DMS 273 treated with DMSO at 0.1 percent for 48 hours (cell line): ENCODE results near the gene COA8.

Source experiments
- DNase-seq: peaks from one replicate; lab custom pipeline; 2025; lab: John Stamatoyannopoulos, UW

COA8 gene

DNA sequence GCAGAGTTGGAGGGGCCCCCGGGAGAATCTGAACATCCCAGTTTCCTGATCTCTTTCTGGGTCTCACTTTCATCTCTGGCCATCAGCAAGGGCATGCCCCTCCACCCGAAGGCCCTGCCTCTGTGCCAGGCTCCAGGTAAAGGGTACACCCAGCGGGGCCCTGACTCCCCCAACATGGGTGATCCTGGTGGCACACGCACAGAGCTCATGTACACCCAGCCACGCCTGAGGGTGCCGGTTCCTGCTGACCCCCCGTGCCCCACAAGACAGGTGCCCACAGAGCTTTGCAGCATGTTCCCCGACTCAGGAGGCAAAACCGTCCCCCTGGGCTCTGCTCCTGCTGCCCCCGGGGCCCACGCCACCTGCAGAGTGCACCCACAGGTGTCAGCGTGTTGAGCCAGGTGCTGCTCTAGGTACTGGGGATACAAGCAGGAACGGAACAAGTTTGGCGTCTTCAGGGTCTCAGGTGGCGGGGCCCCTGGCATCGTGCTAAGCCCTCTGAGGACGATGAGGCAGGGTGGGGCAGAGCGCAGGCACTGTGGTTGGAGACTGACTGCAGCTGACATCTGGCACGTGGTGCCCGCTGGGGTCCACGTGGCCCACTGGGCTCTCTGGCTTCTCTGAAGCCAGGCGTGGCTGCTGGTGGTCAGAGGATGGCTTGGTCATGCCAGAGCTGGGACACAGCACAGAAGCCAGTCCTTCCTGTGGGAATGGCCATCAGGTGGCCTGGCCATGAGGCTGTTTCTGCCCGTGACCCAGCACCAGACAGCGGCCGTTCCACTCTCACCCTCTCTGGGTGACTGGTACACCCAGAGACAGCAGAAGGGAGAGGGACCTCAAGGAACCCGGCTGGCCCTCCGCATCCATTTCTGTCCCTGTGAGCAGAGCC, 14.1 kb upstream of the COA8 start:
- DNase-seq = no peak

DNA sequence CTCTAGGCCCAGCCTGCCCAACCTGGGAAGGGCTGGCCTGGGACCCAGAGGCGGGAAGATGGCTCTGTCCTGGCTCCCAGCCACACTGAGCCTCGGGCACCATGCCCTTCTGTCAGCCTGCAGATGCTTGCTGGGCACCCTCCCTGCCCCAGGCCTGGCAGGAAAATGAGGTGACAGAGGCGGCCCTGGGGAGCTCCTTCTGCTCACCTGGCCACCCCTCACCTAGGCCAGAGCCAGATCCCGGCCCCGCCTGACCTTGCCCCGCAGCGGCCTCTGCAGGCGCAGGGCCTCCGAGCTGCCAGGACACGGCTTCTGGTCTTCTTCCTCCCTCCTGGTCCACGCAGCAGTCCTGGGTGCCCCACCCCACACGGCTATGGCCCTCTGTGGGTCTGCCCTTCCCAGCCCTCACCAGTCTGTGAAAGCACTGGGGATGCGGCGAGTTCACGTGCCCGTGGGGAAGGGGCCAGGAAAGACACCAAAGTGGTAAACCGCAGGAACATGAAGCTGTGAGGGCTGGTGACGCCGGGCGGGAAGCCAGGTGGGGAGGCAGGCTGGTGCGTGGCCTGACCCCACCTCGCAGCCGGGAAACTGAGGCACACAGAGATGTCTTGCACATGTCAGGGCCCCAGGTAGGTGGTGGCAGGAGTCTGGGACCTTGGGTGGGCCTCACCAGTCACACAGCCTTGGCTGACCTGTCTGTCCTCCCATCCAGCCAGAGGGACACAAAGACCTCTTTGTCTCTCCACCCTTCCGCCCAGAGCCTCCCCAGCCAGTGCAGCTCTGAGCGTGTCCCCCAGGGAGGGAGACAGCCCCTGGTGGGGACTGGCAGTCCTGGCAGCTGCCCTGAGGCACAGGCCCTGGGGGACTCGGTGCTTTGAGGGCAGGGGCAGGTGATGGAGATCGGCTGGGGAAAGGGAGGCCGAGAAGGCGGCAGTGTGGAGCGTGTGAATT, 13.1 kb upstream of the COA8 start:
- no peak for DNase-seq

DNA sequence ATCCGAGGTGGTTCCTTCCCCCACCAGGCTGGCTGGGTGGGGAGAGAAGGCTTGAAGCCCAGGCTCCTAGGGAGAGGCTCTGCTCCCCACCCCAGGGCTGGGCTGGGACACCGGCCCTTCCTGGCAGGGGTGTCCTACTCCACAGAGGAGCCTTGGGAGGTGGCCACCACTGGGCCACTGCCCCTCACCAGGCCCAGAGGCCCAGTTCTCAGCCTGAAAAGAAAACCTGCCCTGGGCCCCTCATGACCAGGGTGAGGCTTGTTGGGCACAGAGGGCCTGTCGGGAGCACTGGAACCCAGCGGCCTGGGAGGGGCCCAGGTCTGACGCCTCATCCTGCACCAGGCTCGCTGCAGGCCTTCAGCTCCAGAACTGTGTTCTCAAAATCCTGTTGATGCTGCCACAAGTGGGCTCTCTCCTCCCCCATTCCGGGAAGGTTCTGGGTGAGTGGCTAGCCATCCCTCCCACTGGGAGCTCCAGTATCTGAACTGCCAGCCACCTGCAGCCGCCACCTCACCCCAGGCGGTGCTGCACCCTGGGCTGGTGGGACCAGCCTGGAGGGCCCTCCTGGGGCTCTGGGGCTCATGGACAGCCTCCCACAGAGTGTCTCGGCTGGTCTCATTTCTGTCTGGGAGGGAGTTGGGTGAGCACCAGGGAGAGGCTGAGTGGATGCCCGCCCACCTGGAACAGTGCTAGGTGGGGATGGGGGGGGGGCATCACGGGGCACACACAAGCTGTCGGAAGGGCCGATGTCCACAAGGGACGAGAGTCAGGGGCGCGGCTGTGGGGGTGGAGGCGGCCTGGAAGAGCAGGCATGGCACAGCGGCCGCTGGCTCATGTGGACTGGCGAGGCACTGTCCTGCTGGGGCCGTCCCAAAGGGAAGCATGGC, 12.1 kb upstream of the COA8 start:
- no peak for DNase-seq

DNA sequence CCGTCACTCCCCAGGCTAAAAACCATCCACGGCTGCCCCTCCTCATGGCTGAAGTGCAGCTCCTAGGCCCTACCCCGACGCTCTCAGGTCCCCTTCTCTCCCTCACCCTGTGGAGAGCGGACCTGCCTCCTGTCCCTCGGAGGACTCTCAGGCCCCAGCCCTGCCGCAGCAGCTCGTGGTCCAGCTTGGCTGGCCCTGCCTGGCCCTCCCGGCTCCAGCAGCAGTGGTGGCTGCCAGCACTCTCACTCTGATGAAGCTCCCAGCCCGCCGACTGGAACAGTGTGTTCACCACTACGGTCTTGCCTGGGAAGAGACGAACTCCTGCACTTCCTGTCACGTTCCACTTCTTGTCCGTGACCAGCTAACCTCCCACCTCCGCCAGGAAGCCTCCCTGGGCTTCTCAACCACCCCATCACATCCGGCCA, 11.4 kb upstream of the COA8 start:
- no peak for DNase-seq

DNA sequence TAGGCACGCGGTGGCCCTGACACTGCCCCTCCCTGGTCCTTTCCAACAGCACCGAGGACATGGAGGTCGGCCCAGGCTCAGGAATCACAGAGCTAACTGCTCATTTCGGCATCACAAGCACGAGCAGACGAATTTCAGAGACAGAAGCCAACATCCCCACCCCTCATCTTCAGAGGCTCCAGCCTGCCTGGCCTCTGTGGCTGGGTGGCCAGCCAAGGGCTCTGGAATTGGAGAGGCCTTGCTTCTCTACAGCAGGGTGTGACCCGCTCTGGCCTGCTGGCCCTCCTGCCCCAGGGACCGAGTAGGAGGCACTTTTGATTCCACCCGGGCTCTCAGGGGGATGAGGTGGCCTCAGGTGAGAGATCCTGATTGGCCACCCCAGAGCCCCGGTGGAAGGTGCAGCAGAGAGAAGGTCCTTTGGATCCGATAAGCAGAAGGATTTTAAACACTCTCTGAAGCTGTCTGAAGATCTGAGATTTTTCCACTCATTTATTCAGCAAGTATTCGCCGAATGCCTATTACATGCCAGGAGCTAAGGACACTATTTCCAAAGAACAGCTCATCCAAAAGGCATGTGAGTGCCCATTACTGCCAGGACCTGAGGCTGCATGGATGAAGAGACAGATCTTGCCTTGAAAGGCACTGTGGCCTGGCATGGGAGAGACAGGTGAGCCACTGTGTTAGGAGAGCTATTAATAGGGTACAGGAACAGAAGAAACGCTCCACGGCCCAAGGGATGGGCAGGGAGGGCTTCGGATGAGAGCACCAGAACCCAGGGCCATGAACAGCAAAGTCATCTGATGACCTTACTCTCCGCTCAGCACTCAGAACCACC, 10.5 kb upstream of the COA8 start:
- DNase-seq = no peak

DNA sequence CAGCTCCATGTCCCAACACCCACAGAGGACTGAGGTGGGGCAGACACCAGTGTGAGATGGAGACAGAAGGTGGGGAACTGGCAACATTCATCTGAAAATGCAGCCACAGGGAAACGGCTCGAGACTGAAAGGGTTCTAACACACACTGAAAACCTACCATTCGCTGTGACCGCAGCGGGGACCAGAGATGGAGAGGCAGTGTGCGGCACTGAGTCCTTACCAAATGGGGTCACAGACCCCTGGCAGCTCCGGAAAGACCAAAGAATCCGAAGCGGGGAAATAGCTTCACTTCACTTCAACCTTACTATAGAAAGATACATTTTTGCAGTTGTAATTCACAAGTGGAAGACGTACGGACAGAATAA, 9.9 kb upstream of the COA8 start:
- DNase-seq = no peak

DNA sequence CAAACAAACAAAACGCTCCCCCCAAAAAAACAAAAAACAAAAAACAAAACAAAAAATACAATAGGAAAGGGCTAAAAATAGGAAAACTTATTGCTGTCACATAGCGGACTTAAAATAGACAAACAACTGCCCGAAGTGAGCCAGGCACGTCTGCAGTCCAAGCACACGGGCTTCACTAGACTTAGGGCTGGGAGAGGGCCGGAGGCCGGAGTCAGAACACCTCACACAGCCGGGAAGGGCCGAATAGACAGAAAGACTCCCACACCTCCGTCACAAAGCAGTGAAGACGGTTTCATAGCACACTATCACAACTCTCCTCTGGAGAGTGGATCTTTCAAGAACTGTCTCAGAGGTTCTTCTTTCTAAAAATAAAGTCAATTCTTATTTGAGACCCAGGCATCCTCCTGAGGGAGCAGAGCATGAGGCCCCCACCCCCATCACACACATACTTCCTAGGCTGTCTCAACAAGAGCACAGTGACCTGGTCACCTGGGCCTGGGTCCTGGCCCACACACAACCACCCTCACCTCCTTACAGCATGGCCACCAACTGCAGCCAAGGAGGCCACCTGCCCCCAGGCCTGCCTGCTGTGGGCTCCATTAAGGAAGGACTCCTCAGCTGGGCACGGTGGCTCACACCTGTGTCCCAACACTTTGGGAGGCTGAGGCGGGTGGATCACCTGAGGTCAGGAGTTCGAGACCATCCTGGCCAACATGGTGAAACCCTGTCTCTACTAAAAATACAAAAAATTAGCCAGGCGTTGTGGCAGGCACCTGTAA, 7.0 kb upstream of the COA8 start:
- no peak for DNase-seq

DNA sequence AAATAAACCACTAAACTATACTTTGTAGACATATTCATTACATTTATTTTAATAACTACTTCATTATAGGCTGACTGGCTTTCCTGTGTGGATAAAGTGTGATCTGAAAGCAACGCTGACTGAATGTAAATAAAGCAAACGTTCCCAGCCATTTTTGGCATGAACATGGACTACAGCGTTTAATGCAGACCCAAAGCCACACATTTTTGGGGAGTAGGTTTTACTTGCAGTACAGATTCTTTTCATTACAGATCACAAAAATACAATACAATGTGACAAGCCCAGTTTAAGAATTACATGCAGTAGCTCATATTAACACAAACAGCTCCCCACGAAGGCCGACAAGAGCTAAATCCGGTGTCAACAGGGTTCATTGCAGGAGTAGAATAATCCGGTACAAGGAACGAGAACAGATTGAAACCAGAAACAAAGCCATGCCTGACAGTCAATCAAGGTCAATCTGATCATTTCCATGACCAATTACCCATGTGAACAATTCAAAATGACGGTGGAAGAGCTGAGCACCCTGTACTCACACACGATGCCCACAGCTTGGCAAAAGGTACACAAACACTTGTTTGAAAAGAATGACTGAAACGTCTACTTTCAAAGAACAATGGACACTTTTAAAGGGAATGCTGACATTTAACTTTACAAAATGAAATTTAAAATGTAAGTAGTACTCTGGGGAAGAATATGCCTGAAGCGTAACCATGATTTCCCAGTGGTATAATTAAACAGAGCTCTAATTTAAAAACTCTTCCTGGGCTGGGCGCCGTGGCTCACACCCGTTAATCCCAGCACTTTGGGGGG, 5.6 kb upstream of the COA8 start:
- no peak for DNase-seq

DNA sequence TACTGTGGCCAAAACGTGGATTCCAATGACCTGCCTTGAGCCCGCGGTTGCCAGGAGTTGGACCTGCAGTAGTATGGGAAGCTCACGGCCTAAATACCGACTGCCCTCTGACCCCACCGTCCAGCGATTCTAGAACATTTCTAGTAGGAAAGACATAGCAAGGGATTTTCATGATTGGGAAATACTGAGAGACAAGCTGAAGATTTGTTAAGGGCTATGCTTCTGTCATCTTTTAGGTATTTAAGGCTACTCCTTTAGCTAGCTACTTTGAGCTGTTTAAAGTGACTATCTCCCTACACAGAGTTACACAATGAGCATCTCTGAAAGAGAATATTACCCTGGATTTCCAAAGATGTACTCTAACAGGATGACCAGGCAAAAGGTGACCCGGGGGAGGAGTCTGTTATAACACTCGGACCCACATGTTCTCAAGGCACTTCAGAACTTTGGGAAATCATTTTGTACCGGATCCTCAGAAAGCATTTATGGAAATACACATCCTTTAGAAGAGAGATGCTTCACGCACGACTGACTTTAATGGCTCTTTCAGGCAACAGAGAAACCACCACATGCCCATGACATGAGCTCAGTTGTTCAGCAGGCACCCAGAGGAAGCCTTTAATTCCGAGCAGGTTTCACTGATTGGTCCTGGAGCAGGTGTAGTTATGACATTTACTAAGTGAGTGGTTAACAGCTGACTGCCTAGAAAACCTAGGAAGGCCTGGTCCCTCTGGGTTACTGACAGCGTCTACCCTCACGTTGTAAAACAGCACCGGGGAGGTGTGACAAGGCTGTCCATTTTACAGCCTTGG, 4.5 kb upstream of the COA8 start:
- DNase-seq = no peak

DNA sequence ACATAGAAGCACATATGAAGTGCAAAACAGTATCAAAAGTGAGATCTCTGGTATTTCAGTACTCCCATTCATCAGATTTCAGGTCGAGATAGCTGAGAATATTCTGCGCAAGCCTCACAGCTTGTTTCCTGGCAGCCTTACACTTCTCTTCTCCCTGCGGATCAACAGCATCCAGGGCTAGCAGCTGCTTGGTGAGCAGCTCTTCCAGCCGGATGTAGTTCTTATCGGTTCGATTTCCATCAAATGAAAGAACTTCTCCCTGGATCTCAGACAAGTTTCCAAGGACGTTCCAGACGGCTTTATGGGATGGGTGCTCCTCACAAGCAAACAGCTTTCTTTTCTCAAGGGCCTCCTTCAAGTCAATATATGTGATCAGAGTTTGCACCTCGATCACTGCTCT, 3.0 kb upstream of the COA8 start:
- no peak for DNase-seq

DNA sequence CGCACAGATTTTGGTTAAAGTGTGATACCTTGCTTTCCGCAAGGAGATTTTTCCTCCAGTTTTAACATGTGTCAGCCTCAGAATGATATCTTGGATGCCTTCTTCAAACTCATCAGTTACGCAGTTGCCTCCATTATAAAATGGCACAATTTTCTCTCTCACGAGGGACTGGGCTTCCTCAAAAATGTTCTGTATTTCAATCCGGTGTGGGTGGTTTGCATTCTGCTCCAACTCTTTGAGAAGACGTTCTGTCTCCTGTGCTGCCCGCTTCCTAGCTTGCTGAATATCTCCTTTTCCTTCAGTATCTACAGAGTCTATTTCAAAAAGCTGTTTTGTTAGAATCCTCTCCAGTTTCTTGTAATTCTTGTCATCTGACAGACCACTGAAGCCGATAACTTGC, 2.1 kb upstream of the COA8 start:
- DNase-seq = no peak

DNA sequence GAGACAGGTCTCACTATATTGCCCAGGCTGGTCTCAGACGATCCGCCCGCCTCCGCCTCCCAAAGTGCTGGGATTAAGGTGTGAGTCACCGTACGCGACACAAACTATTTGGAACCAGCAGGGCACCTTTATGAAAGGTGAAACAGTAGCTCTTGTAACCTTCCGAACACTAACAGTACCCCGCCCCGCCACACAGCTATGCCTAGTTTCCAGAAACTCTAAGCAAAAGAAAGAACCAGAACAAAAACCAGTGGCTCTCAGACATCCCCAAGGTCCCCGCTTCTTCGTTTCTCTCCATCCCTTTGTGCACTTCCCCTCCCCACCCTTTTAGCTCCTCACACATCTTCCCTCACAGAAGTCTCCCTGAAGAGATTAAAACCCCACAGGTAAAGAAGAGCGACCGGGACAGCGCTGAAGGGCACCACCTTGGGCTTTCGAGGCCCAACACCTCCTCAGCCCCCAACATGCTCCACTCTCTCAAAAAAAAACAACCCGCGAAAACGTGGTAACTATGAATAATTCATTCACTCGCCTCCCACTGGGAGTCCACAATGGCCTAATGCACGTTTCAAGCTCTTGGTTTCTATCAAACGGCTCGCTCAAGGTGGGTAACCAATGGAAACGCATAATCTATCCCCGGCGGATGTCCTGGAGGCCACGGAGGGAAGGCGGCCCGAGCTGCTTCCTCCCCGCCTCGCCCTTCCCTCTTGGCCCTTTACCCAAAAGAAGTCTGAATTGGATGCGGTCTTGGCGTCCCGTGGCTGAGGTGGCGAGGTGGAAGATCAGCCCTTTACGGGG, 1.2 kb upstream of the COA8 start:
- no peak for DNase-seq

DNA sequence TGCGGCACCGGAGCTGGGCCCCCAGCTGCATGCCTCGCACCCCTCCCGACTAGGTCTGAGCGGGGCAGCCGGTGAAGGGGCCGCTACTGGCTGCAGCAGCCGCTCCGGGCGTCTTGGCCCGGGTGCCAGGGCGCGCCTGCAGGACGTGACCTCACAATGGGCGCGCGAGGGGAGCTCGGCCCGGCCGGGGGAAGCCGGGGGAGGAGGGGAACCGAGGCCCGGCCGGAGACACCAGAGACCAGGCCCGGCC, 656 bp upstream of the COA8 start:
- no peak for DNase-seq

DNA sequence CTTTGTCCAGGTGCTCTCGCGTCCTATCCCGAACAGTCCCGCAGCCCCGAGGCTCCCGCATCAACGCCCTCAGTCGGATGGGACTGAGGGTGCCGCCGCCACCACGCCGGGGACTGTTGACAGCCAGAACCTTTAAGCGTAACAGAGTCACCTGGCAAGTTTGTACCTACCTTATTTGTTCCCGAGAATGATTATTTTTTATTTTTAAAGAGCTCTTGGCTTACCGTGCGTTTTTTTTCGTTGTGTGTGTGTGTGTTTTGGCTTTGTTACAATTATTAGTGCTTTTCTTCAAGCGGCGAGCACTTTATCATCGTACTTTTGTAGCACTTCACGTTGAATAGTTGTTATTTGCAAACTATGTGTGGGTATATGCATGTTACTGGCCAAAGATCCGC, 463 bp downstream of the COA8 start:
- no peak for DNase-seq

DNA sequence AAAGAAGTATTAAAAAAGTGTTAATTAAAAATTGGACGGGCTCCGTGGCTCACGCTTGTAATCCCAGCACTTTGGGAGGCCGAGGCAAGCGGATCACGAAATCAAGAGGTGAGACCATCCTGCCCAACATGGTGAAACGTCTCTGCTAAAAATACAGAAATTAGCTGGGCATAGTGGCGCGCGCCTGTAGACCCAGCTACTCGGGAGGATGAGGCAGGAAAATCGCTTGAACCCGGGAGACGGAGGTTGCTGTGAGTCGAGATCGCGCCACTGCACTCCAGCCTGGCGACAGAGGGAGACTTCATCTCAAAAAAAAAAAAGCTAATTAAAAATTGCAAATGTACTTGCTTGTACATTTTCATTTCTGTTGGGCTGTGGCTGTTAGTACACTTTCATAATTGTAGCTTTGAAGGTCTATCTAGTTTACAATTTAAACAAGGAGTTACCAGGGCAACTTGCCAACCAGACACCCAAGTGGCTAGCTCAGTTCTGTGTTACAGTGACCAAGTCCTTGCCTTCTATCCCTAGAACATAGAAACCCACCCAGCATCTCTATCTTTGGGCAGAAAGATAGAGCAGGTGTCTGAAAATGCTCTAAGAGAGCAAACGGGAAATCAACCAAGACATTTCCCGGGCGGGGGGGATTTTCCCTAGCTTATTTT, 1.2 kb downstream of the COA8 start:
- DNase-seq = no peak

DNA sequence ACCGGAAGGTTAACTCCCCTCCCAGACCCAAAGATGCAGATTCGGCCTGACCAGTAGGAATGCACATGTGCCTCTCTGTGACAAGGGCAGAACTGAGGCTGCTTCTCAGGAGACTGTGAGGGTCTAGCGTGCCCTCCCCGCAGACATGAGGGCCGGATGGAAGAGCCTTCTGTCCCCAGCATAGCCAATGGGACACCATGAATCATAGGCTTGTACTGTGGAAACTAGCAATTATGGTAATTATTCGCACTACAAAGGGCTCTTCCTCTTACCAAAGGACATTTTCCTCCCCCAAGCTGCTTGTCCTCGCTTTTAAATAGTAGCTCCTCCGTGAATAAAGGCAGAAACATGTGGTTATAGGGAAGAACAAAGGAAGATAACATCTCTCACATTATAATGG, 6.2 kb downstream of the COA8 start:
- DNase-seq = no peak

DNA sequence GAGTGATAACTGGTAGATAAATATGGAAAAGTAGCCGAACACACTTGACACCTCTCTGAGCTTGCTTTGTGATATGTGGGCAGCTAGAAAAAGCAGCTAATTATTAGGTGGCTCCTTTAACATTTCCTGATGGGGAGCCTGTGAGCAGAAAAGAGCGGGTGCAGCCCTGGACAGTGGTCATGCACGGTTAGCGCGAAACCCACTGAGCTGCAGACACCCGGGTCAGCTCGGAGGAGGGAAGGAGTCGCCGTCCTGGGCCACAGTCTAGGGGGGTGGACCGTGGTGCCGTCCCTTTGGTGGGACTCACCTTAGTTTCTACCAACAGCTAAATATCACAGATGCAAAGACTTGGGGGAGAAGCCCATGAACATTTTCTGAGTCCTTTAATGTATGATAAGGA, 6.6 kb downstream of the COA8 start:
- DNase-seq = no peak

DNA sequence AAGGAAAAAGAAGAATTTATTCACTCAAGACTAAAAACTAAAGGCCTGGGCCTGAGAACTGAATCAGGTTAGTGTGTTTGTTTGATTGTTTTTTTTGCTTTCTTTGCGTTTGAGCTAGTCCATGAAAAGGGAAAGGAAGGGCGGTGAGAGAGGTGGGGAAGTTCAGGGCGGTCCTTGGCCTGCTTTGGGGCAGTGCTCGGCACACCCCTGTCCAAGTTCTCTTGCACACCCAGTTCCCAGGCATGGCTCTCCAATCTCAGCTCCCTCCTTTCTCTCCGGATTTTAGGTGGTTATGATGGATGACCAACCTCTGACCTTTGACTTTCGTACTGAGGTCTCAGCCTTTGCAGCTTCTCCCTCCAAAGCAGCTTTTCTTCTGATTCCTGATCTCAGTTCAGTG, 11.3 kb downstream of the COA8 start:
- no peak for DNase-seq
